D721Med (cell line): ENCODE results near the gene IER2.
"Not testable (repeated sequence)": the region's sequence is repeated elsewhere in the genome, so short reads cannot be mapped to it uniquely, and the experiment has no call there.

Source experiments
- DNase-seq: peaks from one replicate; pipeline ENCODE4 v3.0.0; 2011; ENCODE audit warnings: low spot score; ENCODE audit not compliant: insufficient read length
- FAIRE-seq: peaks from 2 replicates; lab custom pipeline; 2011; peaks lifted over from hg19 to GRCh38; lab: Jason Lieb, UNC
- TF ChIP-seq, protein P1 (sequence below): IDR thresholded peaks from 2 replicates; pipeline ENCODE4 v1.5.1; 2012; ENCODE audit warnings: mild to moderate bottlenecking, control low read depth; ENCODE audit not compliant: insufficient read depth; ENCODE audit errors: missing control alignments

Gene IER2

DNA sequence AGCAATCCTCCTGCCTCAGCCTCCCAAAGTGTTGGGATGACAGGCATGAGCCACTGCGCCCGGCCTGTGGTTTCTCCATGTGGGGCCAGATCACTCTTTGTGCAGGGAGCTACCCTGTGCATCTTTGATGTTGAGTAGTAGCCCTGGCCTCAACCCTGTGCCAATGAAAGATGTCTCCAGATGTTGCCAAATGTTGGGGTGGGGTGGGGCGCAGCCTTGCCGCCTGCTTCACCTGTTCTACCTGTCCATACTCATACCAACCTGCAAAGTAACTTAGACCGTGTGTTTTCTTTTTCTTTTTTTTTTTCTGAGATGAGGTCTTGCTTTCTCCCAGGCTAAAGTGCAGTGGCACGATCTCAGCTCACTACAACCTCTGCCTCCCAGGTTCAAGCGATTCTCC is 20.9 kb downstream of the IER2 start:
- DNase-seq (no peak), FAIRE-seq (no peak)
- TF ChIP-seq, protein P1, sequence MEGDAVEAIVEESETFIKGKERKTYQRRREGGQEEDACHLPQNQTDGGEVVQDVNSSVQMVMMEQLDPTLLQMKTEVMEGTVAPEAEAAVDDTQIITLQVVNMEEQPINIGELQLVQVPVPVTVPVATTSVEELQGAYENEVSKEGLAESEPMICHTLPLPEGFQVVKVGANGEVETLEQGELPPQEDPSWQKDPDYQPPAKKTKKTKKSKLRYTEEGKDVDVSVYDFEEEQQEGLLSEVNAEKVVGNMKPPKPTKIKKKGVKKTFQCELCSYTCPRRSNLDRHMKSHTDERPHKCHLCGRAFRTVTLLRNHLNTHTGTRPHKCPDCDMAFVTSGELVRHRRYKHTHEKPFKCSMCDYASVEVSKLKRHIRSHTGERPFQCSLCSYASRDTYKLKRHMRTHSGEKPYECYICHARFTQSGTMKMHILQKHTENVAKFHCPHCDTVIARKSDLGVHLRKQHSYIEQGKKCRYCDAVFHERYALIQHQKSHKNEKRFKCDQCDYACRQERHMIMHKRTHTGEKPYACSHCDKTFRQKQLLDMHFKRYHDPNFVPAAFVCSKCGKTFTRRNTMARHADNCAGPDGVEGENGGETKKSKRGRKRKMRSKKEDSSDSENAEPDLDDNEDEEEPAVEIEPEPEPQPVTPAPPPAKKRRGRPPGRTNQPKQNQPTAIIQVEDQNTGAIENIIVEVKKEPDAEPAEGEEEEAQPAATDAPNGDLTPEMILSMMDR, result no peak

DNA sequence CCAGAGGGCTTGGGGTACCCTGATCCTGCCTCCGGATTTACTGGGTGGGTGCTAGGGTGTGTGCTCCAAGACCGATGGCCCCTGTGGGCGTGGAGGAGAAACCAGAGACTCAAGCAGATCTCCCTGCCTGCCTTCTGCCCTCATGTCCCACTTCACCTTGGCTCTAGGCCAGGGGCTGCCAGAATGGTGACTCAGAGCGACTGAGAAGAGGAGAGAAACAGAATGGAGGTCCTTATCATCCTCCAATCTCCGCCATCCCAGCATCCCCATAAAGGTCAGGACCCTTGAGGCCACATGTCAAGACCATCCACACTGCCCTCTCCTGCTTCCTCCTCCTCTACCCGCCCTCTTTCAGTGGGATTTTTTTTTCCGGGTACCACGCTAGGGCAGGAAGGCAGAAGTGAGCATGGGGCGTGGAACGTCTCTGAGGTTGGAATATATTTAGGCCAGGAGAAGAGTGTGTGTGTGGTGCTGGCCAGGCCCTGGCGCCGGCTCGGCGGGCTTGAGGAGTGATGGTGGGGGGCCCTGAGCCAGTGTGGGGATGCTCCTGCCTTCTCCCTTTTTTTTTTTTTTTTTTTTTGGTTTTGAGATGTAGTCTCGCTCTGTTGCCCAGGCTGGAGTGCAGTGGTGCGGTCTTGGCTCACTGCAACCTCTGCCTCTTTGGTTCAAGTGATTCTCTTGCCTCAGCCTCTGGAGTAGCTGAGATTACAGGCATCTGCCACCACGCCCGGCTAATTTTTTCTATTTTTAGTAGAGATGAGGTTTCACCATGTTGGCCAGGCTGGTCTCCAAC is 22.3 kb downstream of the IER2 start:
- TF ChIP-seq, protein P1, result no peak
- no peak for DNase-seq
- no peak for FAIRE-seq

DNA sequence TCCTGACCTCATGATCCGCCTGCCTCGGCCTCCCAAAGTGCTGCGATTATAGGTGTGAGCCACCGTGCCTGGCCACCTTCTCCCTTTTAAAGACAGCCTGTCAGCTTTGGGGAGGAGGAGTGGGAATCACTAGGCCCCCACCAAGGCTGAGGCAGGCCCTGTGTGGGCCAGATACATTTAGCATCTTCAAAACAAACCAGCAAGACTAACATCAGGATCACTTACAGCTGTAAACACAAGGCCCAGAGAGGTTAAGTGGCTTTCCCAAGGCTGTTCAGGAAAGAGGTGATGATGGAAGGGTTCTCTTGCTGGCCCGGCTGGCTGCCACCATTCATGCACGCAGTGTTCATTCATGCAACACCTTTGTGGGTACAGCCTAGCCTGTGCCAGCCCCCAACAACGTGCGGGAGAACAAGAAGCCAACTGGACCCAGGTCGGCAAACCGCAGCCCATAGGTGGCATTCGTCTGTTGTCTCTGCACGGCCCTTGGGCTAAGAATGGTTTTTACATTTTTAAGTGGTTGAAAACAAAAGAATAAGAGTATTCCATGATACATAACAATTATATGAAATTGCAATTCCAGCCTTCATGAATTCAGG is 23.0 kb downstream of the IER2 start:
- DNase-seq (no peak), FAIRE-seq (no peak)
- TF ChIP-seq, protein P1, result no peak

DNA sequence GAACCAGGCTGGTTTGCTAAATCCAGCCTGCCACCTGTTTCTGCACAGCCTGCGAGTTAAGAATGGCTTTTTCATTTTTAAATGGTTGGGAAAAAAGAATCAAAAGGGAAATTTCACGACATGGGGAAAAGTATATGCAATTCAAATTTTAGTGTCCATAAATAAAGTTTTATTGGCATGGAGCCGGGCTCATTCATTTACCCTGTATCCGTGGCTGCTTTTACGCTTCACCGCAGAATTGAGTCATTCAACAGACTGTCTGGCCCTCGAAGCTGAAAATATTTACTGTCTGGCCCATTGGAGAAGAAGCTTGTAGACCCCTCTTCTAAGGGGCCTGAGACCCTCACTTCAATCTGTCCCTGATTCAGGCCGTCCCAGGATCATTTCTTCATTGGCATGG is 26.1 kb downstream of the IER2 start:
- TF ChIP-seq, protein P1, result no peak
- no peak for DNase-seq
- FAIRE-seq, result no peak

DNA sequence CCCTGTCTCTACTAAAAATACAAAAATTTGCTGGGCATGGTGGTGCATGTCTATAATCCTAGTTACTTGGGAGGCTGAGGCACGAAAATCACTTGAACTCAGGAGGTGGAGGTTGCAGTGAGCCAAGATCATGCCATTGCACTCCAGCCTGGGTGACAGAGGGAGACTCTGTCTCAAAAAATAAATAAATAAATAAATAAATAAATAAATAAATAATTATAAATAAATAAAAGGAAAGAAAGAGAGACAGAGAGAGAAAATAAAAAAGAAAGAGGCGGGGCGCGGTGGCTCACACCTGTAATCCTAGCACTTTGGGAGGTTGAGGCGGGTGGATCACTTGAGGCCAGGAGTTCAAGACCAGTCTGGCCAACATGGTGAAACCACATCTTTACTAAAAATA is 27.4 kb downstream of the IER2 start:
- FAIRE-seq, DNase-seq: not testable (repeated sequence)

DNA sequence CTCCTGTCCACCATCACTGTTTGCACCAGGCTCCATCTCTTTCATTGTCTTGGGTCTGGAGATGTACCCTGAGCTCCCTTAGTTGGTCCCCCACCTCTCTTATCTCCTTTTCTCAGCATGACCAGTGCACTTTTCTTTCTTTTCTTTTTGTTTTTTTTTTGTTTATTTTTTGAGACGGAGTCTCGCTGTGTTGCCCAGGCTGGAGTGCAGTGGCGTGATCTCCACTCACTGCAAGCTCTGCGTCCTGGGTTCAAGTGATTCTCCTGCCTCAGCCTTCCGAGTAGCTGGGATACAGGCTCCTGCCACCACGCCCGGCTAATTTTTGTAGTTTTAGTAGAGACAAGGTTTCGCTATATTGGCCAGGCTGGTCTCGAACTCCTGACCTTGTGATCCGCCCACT is 28.1 kb downstream of the IER2 start:
- FAIRE-seq, DNase-seq: not testable (repeated sequence)

DNA sequence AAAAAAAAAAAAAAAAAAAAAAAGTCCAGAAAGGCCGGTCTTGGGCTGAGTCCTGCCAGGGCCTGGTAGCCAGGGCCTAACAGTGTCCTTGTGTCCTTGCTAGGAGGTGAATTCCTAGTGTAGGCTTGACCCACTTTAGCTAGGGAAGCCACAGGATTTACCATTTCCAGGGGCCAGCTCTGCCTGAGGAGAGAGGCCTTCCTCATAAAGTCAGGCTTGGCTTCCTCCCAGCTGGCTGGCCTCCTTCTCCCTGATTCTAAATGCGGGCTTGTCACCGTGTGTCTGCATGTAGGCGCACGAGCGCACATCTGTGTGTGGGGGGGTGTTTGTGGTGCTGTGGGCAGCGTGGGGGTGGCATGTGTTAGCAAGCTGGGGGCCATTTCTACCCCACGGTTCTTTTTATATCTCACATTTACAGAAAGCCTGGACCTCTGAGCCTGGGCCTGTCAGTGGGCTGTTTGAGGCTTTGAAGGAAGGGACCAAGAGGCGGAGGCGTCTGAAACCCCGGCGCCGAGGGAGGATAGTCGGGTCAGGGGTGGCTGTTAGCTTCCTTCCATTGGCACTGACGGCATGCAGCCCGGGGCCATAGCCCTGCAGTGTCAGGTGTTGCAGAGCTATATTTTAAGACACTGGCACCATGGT is 31.7 kb downstream of the IER2 start:
- no peak for DNase-seq

DNA sequence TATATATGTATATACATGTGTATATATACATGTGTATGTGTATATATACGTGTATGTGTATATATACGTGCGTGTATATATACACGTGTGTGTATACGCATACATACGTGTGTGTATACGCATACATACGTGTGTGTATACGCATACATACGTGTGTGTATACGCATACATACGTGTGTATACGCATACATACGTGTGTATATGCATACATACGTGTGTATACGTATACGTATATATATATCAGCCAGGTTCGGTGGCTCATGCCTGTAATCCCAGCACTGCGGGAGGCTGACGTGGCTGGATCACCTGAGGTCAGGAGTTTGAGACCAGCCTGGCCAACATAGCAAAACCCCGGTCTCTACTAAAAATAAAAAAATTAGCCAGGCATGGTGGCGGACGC is 34.7 kb downstream of the IER2 start:
- DNase-seq, FAIRE-seq: not testable (repeated sequence)

More for the DNA sequence above, 31.7 kb downstream of the IER2 start:
- no peak for FAIRE-seq
- TF ChIP-seq, protein P1, result no peak

DNA sequence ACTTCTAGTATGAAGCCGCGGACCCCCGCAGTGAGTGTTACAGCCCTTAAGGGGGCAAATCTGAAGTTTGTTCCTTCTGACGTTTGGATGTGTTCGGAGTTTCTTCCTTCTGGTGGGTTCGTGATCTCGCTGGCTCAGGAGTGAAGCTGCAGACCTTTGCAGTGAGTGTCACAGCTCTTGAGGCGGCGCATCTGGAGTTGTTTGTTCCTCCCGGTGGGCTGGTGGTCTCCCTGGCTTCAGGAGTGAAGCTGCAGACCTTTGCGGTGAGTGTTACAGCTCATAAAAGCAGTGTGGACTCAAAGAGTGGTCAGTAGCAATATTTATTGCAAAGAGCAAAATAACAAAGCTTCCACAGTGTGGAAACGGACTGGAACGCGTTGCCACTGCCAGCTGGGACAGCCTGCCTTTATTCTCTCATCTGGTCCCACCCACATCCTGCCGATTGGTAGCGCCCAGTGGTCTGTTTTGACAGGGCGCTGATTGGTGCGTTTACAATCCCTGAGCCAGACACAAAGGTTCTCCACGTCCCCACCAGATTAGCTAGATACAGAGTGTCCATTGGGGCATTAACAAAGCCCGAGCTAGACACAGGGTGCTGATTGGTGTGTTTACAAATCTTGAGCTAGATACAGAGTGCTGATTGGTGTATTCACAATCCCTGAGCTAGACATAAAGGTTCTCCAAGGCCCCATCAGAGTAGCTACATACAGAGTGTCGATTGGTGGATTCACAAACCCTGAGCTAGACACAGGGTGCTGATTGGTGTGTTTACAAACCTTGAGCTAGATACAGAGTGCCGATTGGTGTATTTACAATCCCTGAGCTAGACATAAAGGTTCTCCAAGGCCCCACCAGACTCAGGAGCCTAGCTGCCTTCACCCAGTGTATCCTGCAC is 35.8 kb downstream of the IER2 start:
- DNase-seq, FAIRE-seq: not testable (repeated sequence)

DNA sequence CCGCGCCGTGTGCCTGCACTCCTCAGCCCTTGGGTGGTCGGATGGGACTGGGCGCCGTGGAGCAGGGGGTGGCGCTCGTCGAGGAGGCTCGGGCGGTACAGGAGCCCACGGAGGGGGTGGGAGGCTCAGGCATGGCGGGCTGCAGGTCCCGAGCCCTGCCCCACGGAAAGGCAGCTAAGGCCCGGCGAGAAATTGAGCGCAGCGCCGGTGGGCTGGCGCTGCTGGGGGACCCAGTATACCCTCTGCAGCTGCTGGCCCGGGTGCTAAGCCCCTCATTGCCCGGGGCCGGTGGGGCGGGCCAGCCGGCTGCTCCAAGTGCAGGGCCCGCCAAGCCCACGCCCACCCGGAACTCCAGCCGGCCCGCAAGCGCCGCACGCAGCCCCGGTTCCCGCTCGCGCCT is 36.5 kb downstream of the IER2 start:
- not testable (repeated sequence) for DNase-seq, FAIRE-seq
